Measurements from ENCODE around the gene TMC7. TPM values are rescaled to one million over a fixed set of nuclear protein-coding genes. Genes with fewer than 3 reads are reported as not detected.

Gene TMC7
- total and polyA plus RNA-seq, 2 of the 13 experiments (the other 11 are each of a cell fraction or from before 2014, with no cell fraction given): 1.2 to 5.1 TPM

GRCh38 chr16:19086322-19087199, 102.8 kb downstream of the TMC7 start (continued):
- TF ChIP-seq ZBTB25 (CRISPR knock-in tag; IDR thresholded peaks at IDR 0.05): peak; percentile 86; the same call in 1 of the 2 replicates
- TF ChIP-seq GABPB1 (CRISPR knock-in tag; IDR thresholded peaks at IDR 0.05): peak; percentile 84
- TF ChIP-seq ZNF142 (CRISPR knock-in tag; IDR thresholded peaks at IDR 0.05): peak; percentile 84
- peak; percentile 81; the same call in 1 of the 2 replicates for TF ChIP-seq ZNF318 (CRISPR knock-in tag; IDR thresholded peaks at IDR 0.05)
- no peak for TF ChIP-seq BCLAF1 (IDR thresholded peaks at IDR 0.05)
- TF ChIP-seq ZNF747 (CRISPR knock-in tag; IDR thresholded peaks at IDR 0.05; ENCODE audit: borderline replicate concordance): no peak
- TF ChIP-seq KLF6 (CRISPR knock-in tag; IDR thresholded peaks at IDR 0.05): peak; percentile 80; the same call in 1 of the 2 replicates
- 0 out of 2 replicates have a peak, but pooled peaks have one; percentile 31 for TF ChIP-seq SNAPC5 (CRISPR knock-in tag; IDR thresholded peaks at IDR 0.05; ENCODE audit: borderline replicate concordance)
